Measurements from ENCODE around the gene YOD1.

Gene YOD1

GRCh38 chr1:207006914-207007313 lies 44.1 kb downstream of the YOD1 start:
- H2BK120ac ChIP-seq (ENCODE audit: low read depth, low read length), result no peak overlapping the region
- no peaks in the 10 kb centered on the region for H3K79me2 ChIP-seq (ENCODE audit: control insufficient read depth, insufficient read depth, low read length)
- no peak overlapping the region for H3K23ac ChIP-seq (ENCODE audit: low read length)
- H3K9ac ChIP-seq (ENCODE audit: low read length), result no peak overlapping the region
- H3K79me1 ChIP-seq (ENCODE audit: low read length), result no peaks in the 10 kb centered on the region
- no peak overlapping the region for H2BK15ac ChIP-seq (replicated peaks; ENCODE audit: low read depth)
- no peak overlapping the region for H3K4ac ChIP-seq (ENCODE audit: low read depth, low read length)
- WGBS (ENCODE audit: extremely low coverage, insufficient coverage, low lambda C conversion rate), result no CpG with 5 or more reads among the region's 3 CpGs
- H3K27ac ChIP-seq (ENCODE audit: low read depth, low read length), result no peak overlapping the region
- H2AK5ac ChIP-seq (ENCODE audit: low read length), result no peak overlapping the region
- H4K5ac ChIP-seq (ENCODE audit: low read length), result no peak overlapping the region
- no peak overlapping the region for H3K18ac ChIP-seq (ENCODE audit: low read length)
- H3K27me3 ChIP-seq (ENCODE audit: insufficient read depth, low read length, poor library complexity), result no peaks in the 10 kb centered on the region
- H3K4me1 ChIP-seq (ENCODE audit: control insufficient read depth, low read depth, low read length), result no peaks in the 10 kb centered on the region
- H3K36me3 ChIP-seq (ENCODE audit: control insufficient read depth, insufficient read depth, low read length), result no peaks in the 10 kb centered on the region
- no peak overlapping the region for H4K8ac ChIP-seq (ENCODE audit: low read depth, low read length)
- H3K56ac ChIP-seq (ENCODE audit: low read length), result no peak overlapping the region
- H3K4me3 ChIP-seq (ENCODE audit: low read length), result no peak overlapping the region
- no peak overlapping the region for H2BK5ac ChIP-seq (ENCODE audit: low read length)
- no peak overlapping the region for H3K4me2 ChIP-seq (ENCODE audit: low read length)
- no peak for DNase-seq

GRCh38 chr1:207006083-207006482 lies 44.9 kb downstream of the YOD1 start:
- Histone ChIP-seq H3K9ac (ENCODE audit: low read length) (no peak overlapping the region), H2BK15ac (replicated peaks; ENCODE audit: low read depth) (no peak overlapping the region), H3K56ac (ENCODE audit: low read length) (no peak overlapping the region), H2BK120ac (ENCODE audit: low read depth, low read length) (no peak overlapping the region), H4K5ac (ENCODE audit: low read length) (no peak overlapping the region), H3K27me3 (ENCODE audit: insufficient read depth, low read length, poor library complexity) (no peaks in the 10 kb centered on the region), H2AK5ac (ENCODE audit: low read length) (no peak overlapping the region), H4K8ac (ENCODE audit: low read depth, low read length) (no peak overlapping the region), H2BK5ac (ENCODE audit: low read length) (no peak overlapping the region), H3K4me1 (ENCODE audit: control insufficient read depth, low read depth, low read length) (no peaks in the 10 kb centered on the region), H3K27ac (ENCODE audit: low read depth, low read length) (no peak overlapping the region), H3K79me2 (ENCODE audit: control insufficient read depth, insufficient read depth, low read length) (no peaks in the 10 kb centered on the region), H3K23ac (ENCODE audit: low read length) (no peak overlapping the region), H3K36me3 (ENCODE audit: control insufficient read depth, insufficient read depth, low read length) (no peaks in the 10 kb centered on the region), H3K4ac (ENCODE audit: low read depth, low read length) (no peak overlapping the region), H3K4me2 (ENCODE audit: low read length) (no peak overlapping the region), H3K18ac (ENCODE audit: low read length) (no peak overlapping the region), H3K4me3 (ENCODE audit: low read length) (no peak overlapping the region), H3K79me1 (ENCODE audit: low read length) (no peaks in the 10 kb centered on the region)
- no peak for DNase-seq
- no CpG with 5 or more reads among the region's 3 CpGs for WGBS (ENCODE audit: extremely low coverage, insufficient coverage, low lambda C conversion rate)

GRCh38 chr1:207004931-207005830 lies 45.8 kb downstream of the YOD1 start:
- no peaks in the 10 kb centered on the region for H3K79me1 ChIP-seq (ENCODE audit: low read length)
- no peak overlapping the region for H2AK5ac ChIP-seq (ENCODE audit: low read length)
- H3K4ac ChIP-seq (ENCODE audit: low read depth, low read length), result no peak overlapping the region
- H3K56ac ChIP-seq (ENCODE audit: low read length), result no peak overlapping the region
- no peak overlapping the region for H3K9ac ChIP-seq (ENCODE audit: low read length)
- no peak overlapping the region for H3K18ac ChIP-seq (ENCODE audit: low read length)
- H3K4me2 ChIP-seq (ENCODE audit: low read length), result no peak overlapping the region
- H2BK15ac ChIP-seq (replicated peaks; ENCODE audit: low read depth), result no peak overlapping the region
- no peak overlapping the region for H2BK5ac ChIP-seq (ENCODE audit: low read length)
- WGBS (ENCODE audit: extremely low coverage, insufficient coverage, low lambda C conversion rate), result no CpG with 5 or more reads among the region's 9 CpGs
- H4K5ac ChIP-seq (ENCODE audit: low read length), result no peak overlapping the region
- H3K36me3 ChIP-seq (ENCODE audit: control insufficient read depth, insufficient read depth, low read length), result no peaks in the 10 kb centered on the region
- H3K27me3 ChIP-seq (ENCODE audit: insufficient read depth, low read length, poor library complexity), result no peaks in the 10 kb centered on the region
- no peaks in the 10 kb centered on the region for H3K79me2 ChIP-seq (ENCODE audit: control insufficient read depth, insufficient read depth, low read length)
- H3K27ac ChIP-seq (ENCODE audit: low read depth, low read length), result no peak overlapping the region
- no peak overlapping the region for H2BK120ac ChIP-seq (ENCODE audit: low read depth, low read length)
- H3K23ac ChIP-seq (ENCODE audit: low read length), result no peak overlapping the region
- peak; percentile 93 for DNase-seq
- no peak overlapping the region for H4K8ac ChIP-seq (ENCODE audit: low read depth, low read length)
- no peak overlapping the region for H3K4me3 ChIP-seq (ENCODE audit: low read length)
- no peaks in the 10 kb centered on the region for H3K4me1 ChIP-seq (ENCODE audit: control insufficient read depth, low read depth, low read length)

GRCh38 chr1:207003210-207003609 lies 47.8 kb downstream of the YOD1 start:
- Histone ChIP-seq H3K27ac (ENCODE audit: low read depth, low read length) (no peak overlapping the region), H3K79me1 (ENCODE audit: low read length) (no peaks in the 10 kb centered on the region)

GRCh38 chr1:207002724-207003146 lies 48.3 kb downstream of the YOD1 start:
- Histone ChIP-seq H3K4ac (ENCODE audit: low read depth, low read length) (no peak overlapping the region), H3K79me2 (ENCODE audit: control insufficient read depth, insufficient read depth, low read length) (no peaks in the 10 kb centered on the region), H3K18ac (ENCODE audit: low read length) (no peak overlapping the region), H3K27me3 (ENCODE audit: insufficient read depth, low read length, poor library complexity) (no peaks in the 10 kb centered on the region), H3K4me1 (ENCODE audit: control insufficient read depth, low read depth, low read length) (no peaks in the 10 kb centered on the region), H3K79me1 (ENCODE audit: low read length) (no peaks in the 10 kb centered on the region), H2BK15ac (replicated peaks; ENCODE audit: low read depth) (no peak overlapping the region), H3K56ac (ENCODE audit: low read length) (peak overlapping the region; percentile 6), H3K4me3 (ENCODE audit: low read length) (no peak overlapping the region), H3K27ac (ENCODE audit: low read depth, low read length) (no peak overlapping the region), H4K5ac (ENCODE audit: low read length) (no peak overlapping the region), H2AK5ac (ENCODE audit: low read length) (no peak overlapping the region), H3K23ac (ENCODE audit: low read length) (no peak overlapping the region), H3K4me2 (ENCODE audit: low read length) (no peak overlapping the region), H4K8ac (ENCODE audit: low read depth, low read length) (no peak overlapping the region), H3K9ac (ENCODE audit: low read length) (no peak overlapping the region), H2BK120ac (ENCODE audit: low read depth, low read length) (no peak overlapping the region), H2BK5ac (ENCODE audit: low read length) (no peak overlapping the region), H3K36me3 (ENCODE audit: control insufficient read depth, insufficient read depth, low read length) (no peaks in the 10 kb centered on the region)
- DNase-seq, result no peak
- no CpG with 5 or more reads among the region's 1 CpG for WGBS (ENCODE audit: extremely low coverage, insufficient coverage, low lambda C conversion rate)

More at GRCh38 chr1:207003210-207003609, 47.8 kb downstream of the YOD1 start:
- Histone ChIP-seq H3K23ac (ENCODE audit: low read length) (no peak overlapping the region), H3K4me2 (ENCODE audit: low read length) (no peak overlapping the region), H2AK5ac (ENCODE audit: low read length) (no peak overlapping the region), H2BK5ac (ENCODE audit: low read length) (no peak overlapping the region), H2BK15ac (replicated peaks; ENCODE audit: low read depth) (no peak overlapping the region), H3K18ac (ENCODE audit: low read length) (no peak overlapping the region), H3K56ac (ENCODE audit: low read length) (peak overlapping the region; percentile 6), H3K4me3 (ENCODE audit: low read length) (no peak overlapping the region), H4K5ac (ENCODE audit: low read length) (no peak overlapping the region), H3K4me1 (ENCODE audit: control insufficient read depth, low read depth, low read length) (no peaks in the 10 kb centered on the region), H3K79me2 (ENCODE audit: control insufficient read depth, insufficient read depth, low read length) (no peaks in the 10 kb centered on the region), H3K4ac (ENCODE audit: low read depth, low read length) (no peak overlapping the region), H4K8ac (ENCODE audit: low read depth, low read length) (no peak overlapping the region), H3K27me3 (ENCODE audit: insufficient read depth, low read length, poor library complexity) (no peaks in the 10 kb centered on the region), H2BK120ac (ENCODE audit: low read depth, low read length) (no peak overlapping the region), H3K9ac (ENCODE audit: low read length) (no peak overlapping the region), H3K36me3 (ENCODE audit: control insufficient read depth, insufficient read depth, low read length) (no peaks in the 10 kb centered on the region)
- DNase-seq, result peak; percentile 48
- WGBS (ENCODE audit: extremely low coverage, insufficient coverage, low lambda C conversion rate), result no CpG with 5 or more reads among the region's 4 CpGs

Measured in mesendoderm (in vitro differentiated cells).